Left ventricle myocardium inferior (tissue), 1 donor: ENCODE results near the gene CDH4. TPM values are rescaled to one million over a fixed set of nuclear protein-coding genes. Genes with fewer than 3 reads are reported as not detected.

Experiments
- DNase-seq: peaks from one replicate; pipeline ENCODE4 v3.0.0-alpha.2; 2020
- H3K27ac ChIP-seq: fragments of 200-600 bp; replicated peaks from 2 replicates; pipeline ENCODE4 v1.8.0; 2021
- H3K27me3 ChIP-seq: fragments of 200-600 bp; 2 replicates; pipeline ENCODE4 v1.8.0; 2021; ENCODE audit warnings: low read depth
- H3K36me3 ChIP-seq: fragments of 200-600 bp; 2 replicates; pipeline ENCODE4 v1.8.0; 2021
- H3K4me1 ChIP-seq: fragments of 200-600 bp; 2 replicates; pipeline ENCODE4 v1.8.0; 2021
- H3K4me3 ChIP-seq: fragments of 200-600 bp; 2 replicates; pipeline ENCODE4 v1.8.0; 2021; ENCODE audit warnings: mild to moderate bottlenecking, moderate library complexity
- H3K9me3 ChIP-seq: fragments of 200-600 bp; replicated peaks from 2 replicates; pipeline ENCODE4 v1.8.0; 2021
- intact Hi-C: fragments of 100-400 bp; cut with micrococcal nuclease; formaldehyde crosslinking; loops from one replicate; pipeline ENCODE4 v1.11.0; 2022
- total RNA-seq: library from RNA; stranded (reverse); fragmentation: NEBNext Ultra II Directional; extraction: Animal tissue kit (Norgen Biotek cat#: 25700); gene quantifications from one replicate; pipeline ENCODE4 v1.2.1, GENCODE V29; 2021
- TF ChIP-seq, protein P1 (sequence below): fragments of 200-600 bp; IDR thresholded peaks from 2 replicates; pipeline ENCODE4 v1.8.0; 2021; ENCODE audit warnings: antibody characterized with exemption, mild to moderate bottlenecking, borderline replicate concordance
- donor health status: DM: no; HTN: yes; CAD: no; lungs with severe emphysema.

The CDH4 gene
- total RNA-seq, 1 donor from 2014 or later: 0.05 TPM

DNA sequence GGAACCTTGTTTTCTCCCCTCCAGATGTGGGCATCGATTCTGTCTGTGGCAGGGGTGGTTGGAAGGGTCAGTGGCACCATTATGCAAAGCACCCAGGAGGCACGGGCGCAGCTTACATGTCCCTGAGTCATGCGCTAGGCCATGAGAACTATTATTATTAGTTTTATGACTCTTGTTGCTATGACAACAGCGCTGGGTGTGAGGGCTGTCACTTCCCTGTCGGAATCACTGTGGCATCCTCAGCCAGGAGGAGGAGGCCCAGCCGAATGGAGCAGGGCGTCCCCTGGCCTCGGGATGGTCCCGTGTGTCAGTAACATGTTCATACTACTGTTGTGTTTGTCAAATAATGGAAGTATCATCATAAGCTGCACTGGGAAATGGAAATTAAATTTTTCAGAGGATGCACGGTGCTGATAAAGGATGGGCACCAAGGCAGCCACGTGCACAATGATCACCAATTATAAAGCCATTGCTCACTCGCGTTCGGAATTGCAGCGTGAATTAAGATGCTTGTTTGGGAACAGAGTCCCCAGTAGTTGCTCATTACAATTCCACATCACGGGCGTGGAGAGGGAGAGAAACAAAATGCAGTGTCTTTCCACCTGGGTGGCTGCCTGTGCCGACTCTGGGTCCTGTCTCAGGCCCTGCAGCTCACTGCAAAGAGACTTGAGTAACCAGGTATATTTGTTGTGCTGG, 247.9 kb downstream of the CDH4 start:
- no peaks in the 10 kb centered on the region for H3K36me3 ChIP-seq
- no peak for DNase-seq
- intact Hi-C loops: no loop called here

DNA sequence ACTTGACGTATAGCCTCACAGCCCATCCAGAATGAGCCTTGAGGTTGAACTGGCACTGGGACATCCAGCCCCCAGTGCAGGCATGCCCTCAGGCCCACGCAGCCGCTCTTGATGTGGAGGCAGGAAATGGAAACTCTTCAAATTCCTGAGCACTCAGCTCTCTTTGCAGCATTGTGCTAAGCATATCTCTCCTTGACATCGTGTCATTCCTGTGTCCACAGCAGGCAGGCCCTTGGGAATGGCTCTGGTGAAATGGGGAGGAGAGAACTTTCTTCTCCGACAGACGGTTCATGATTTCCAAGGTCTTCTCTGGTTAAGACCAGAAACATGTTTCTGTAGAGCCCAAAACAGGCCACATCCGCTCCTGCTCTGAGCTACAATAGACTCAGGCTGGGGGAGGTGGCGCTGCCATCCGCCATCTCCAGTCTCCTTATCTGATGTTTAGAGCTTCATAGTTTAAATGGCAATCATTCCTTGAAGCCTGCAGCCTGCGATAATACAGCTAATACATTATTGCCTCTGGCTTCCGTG, 248.8 kb downstream of the CDH4 start:
- no peak overlapping the region for H3K27ac ChIP-seq
- H3K36me3 ChIP-seq: no peaks in the 10 kb centered on the region
- TF ChIP-seq, protein P1, sequence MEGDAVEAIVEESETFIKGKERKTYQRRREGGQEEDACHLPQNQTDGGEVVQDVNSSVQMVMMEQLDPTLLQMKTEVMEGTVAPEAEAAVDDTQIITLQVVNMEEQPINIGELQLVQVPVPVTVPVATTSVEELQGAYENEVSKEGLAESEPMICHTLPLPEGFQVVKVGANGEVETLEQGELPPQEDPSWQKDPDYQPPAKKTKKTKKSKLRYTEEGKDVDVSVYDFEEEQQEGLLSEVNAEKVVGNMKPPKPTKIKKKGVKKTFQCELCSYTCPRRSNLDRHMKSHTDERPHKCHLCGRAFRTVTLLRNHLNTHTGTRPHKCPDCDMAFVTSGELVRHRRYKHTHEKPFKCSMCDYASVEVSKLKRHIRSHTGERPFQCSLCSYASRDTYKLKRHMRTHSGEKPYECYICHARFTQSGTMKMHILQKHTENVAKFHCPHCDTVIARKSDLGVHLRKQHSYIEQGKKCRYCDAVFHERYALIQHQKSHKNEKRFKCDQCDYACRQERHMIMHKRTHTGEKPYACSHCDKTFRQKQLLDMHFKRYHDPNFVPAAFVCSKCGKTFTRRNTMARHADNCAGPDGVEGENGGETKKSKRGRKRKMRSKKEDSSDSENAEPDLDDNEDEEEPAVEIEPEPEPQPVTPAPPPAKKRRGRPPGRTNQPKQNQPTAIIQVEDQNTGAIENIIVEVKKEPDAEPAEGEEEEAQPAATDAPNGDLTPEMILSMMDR: no peak
- peaks cover 56% of the 10 kb centered on the region for H3K27me3 ChIP-seq
- no peaks in the 10 kb centered on the region for H3K9me3 ChIP-seq
- intact Hi-C loops: no loop called here
- H3K4me3 ChIP-seq: no peak overlapping the region
- H3K4me1 ChIP-seq: no peaks in the 10 kb centered on the region
- no peak for DNase-seq

More for the DNA sequence above, 247.9 kb downstream of the CDH4 start:
- TF ChIP-seq, protein P1: no peak
- Histone ChIP-seq H3K27ac (no peak overlapping the region), H3K9me3 (no peaks in the 10 kb centered on the region), H3K27me3 (peaks cover 54% of the 10 kb centered on the region), H3K4me3 (no peak overlapping the region), H3K4me1 (no peaks in the 10 kb centered on the region)

DNA sequence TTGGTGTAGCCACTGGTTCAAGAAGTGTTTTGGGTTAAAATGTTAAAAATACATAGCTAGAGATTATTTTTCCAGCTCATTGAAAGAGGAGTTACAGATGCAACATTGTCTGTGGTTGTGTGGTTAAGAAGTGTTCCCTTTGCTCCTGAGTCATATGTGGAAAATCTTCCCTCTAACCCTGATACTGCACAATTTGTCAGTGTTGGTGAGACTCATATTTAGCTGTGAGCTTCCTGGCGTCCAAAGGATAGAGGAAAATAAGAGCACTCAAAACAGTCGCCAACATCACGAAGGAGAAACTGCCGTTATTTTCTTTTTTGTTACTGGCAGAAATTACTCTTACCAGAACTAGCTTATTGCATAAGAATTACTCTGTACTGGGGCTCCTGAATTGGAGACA, 250.4 kb downstream of the CDH4 start:
- H3K4me3 ChIP-seq: no peak overlapping the region
- TF ChIP-seq, protein P1: no peak
- intact Hi-C loops: no loop called here
- no peaks in the 10 kb centered on the region for H3K36me3 ChIP-seq
- H3K27me3 ChIP-seq: peaks cover 57% of the 10 kb centered on the region
- DNase-seq: no peak
- H3K9me3 ChIP-seq: no peaks in the 10 kb centered on the region
- peaks cover 7% of the 10 kb centered on the region for H3K4me1 ChIP-seq
- no peak overlapping the region for H3K27ac ChIP-seq

DNA sequence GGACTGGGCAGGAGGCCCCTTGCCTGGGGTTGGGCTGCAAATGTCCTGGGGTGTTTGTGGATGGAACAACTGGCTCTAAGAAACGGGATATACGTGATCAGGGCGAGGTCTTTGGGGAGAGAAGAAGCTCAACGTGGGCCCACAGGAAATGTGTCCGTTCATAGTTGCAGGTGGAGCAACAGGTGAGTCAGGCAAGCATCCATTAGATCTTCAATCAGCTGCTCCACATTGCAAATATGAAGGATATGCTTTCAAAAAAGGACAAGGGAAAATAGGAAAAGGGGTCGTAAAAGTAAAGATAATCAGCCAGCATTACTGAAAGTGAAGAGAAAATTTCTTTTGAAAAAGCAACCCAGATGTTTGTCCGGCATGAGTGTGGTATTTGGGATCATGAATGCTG, 251.0 kb downstream of the CDH4 start:
- H3K4me1 ChIP-seq: peaks cover 7% of the 10 kb centered on the region
- intact Hi-C loops: no loop called here
- H3K9me3 ChIP-seq: no peaks in the 10 kb centered on the region
- DNase-seq: no peak
- TF ChIP-seq, protein P1: no peak
- H3K27ac ChIP-seq: no peak overlapping the region
- H3K36me3 ChIP-seq: no peaks in the 10 kb centered on the region
- H3K4me3 ChIP-seq: no peak overlapping the region
- peaks cover 62% of the 10 kb centered on the region for H3K27me3 ChIP-seq

DNA sequence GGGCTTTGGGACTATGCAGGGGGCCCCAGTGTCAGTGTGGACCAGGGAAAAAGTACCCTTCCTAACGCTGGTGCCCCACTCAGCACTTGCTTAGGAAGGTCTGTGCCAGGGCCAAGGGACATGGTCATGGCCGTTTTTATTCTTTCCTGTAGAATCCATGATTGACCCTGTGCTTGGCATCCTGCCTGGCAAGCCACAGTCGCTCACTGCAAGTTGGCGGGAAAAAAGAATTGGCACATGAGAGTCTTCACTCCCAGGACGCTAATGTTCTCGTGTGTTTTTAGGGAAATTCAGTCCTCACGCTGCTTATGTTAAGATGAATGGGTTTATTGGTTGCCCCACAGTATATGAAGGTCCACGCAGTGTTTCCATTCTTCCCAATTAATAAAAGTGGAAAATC, 253.4 kb downstream of the CDH4 start:
- intact Hi-C loops: no loop called here
- DNase-seq: no peak

More for the DNA sequence above, 253.4 kb downstream of the CDH4 start:
- no peaks in the 10 kb centered on the region for H3K9me3 ChIP-seq
- TF ChIP-seq, protein P1: no peak
- no peak overlapping the region for H3K27ac ChIP-seq
- H3K4me1 ChIP-seq: peaks cover 7% of the 10 kb centered on the region
- H3K4me3 ChIP-seq: no peak overlapping the region
- H3K27me3 ChIP-seq: peaks cover 68% of the 10 kb centered on the region
- H3K36me3 ChIP-seq: no peaks in the 10 kb centered on the region
